ENCODE results near the gene RASSF3. TPM values are rescaled to one million over a fixed set of nuclear protein-coding genes. Genes with fewer than 3 reads are reported as not detected.

RASSF3 gene
- total RNA-seq, 6 experiments from 2014 or later: 5.8 to 27.3 (median 10.6) TPM

DNA sequence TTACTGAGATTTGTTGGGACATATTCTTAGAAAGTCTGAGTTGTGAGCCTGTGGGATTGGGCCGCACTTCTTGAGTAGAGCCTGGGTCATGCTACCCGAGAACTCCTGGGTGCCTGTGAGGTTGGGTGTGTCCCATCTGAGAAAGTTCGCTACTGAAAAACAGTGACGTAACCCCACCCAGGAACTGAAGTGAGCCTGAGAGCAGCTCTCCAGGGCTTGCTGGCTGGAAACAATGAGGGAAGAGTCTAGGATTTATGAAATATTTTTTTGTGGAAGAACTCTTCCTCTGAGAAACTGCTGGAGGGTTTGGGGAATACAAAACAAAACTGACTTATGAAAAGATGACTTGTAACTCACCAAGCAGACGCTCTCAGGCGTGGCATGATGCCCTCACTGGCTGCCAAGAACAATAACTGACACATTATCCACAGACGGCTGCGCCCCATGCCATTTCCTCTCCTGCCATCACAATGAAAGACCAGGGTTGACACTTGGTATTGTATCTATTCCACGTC is 69.2 kb downstream of the RASSF3 start:
- 36% methylated on average over 9 of the region's 9 CpGs for WGBS (ENCODE audit: insufficient coverage, low coverage, low lambda C conversion rate, missing lambda C conversion rate)
- no peak for TF ChIP-seq POLR2A (IDR thresholded peaks at IDR 0.05)
- TF ChIP-seq, protein P1, sequence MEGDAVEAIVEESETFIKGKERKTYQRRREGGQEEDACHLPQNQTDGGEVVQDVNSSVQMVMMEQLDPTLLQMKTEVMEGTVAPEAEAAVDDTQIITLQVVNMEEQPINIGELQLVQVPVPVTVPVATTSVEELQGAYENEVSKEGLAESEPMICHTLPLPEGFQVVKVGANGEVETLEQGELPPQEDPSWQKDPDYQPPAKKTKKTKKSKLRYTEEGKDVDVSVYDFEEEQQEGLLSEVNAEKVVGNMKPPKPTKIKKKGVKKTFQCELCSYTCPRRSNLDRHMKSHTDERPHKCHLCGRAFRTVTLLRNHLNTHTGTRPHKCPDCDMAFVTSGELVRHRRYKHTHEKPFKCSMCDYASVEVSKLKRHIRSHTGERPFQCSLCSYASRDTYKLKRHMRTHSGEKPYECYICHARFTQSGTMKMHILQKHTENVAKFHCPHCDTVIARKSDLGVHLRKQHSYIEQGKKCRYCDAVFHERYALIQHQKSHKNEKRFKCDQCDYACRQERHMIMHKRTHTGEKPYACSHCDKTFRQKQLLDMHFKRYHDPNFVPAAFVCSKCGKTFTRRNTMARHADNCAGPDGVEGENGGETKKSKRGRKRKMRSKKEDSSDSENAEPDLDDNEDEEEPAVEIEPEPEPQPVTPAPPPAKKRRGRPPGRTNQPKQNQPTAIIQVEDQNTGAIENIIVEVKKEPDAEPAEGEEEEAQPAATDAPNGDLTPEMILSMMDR (IDR thresholded peaks at IDR 0.05): no peak
- Histone ChIP-seq H3K27ac (peak overlapping the region in 1 of 3 donors; percentile 34), H3K36me3 (no peaks in the 10 kb centered on the region), H3K4me3 (no peak overlapping the region), H3K27me3 (no peaks in the 10 kb centered on the region), H3K4me1 (peaks cover 0 to 2% (median 0%) of the 10 kb centered on the region in 4 donors), H3K9me3 (no peaks in the 10 kb centered on the region)
- peak in 3 of 4 donors; percentile 48 to 58 (median 55) for ATAC-seq
- intact Hi-C loops (cut with DNase I): no loop called here
- DNase-seq: peak in 1 of 3 donors; percentile 58

DNA sequence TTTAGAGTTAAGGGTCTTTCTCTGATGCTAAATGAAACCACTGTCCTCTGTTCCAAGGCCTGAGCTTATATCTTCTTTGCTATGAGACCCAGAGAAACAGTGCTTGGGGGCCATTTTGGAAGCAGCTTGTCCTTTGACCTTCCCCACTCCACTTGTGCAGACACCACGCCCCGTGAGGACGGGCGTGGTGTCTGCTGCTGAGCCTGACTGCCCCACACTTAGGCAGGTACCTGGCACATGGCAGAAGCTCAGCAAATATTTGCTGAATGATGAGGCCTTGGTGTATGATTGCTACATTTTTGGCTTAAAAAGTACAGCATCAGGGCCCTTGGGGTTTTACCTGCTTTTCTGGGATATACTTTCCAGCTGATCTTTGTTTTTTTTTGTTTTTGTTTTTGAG is 69.9 kb downstream of the RASSF3 start:
- intact Hi-C loops (cut with DNase I): no loop called here
- no peaks in the 10 kb centered on the region for H3K27me3 ChIP-seq
- TF ChIP-seq POLR2A (IDR thresholded peaks at IDR 0.05): no peak
- TF ChIP-seq, protein P1 (IDR thresholded peaks at IDR 0.05): no peak
- peak overlapping the region in 1 of 3 donors; percentile 34 for H3K27ac ChIP-seq
- WGBS (ENCODE audit: insufficient coverage, low coverage, low lambda C conversion rate, missing lambda C conversion rate): no CpG with 5 or more reads among the region's 4 CpGs
- DNase-seq (peak in 1 of 3 donors; percentile 49), ATAC-seq (peak in 3 of 4 donors; percentile 36 to 93 (median 83))
- H3K4me3 ChIP-seq: no peak overlapping the region
- no peaks in the 10 kb centered on the region for H3K9me3 ChIP-seq
- peaks cover 0 to 2% (median 0%) of the 10 kb centered on the region in 4 donors for H3K4me1 ChIP-seq
- H3K36me3 ChIP-seq: no peaks in the 10 kb centered on the region

DNA sequence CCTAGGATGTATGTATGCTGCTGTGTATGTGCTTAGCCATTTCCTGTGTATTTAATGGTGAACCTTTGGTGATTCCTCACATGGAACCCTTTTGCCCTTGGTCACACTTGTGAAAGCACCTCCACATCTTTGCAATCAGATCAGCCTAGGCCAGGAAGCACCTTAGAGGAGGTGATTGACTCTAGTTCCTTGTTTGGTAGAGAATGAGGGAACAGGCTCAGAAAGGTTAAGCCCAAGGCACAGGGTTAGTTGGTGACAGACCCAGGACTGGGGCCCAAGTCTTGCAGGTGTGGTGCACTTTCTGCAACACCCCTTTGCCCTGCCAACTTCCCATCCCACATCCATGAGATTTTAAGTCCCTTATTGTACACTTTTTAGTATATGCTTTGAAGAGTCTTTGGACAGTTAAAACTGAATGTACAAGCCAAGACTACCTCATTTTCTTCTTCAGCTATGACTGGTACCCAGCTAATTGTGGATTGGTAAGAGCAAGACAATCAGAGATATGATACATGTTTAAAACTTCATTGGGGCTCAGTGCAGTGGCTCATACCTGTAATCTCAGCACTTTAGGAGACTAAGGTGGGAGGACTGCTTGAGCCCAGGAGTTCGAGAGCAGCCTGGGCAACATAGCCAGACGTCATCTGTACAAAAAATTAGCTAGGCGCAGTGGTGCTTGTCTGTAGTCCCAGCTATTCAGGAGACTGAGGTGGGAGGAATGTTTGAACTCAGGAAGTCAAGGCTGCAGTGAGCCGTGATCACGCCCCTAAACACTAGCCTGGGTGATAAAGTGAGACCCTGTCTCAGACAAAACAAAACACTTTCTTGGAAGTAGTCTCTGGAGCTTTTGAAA is 71.1 kb downstream of the RASSF3 start:
- DNase-seq (no peak), ATAC-seq (no peak)
- Histone ChIP-seq H3K27me3 (no peaks in the 10 kb centered on the region), H3K27ac (no peak overlapping the region), H3K36me3 (no peaks in the 10 kb centered on the region), H3K4me3 (no peak overlapping the region), H3K4me1 (peaks cover 0 to 2% (median 0%) of the 10 kb centered on the region in 4 donors), H3K9me3 (no peaks in the 10 kb centered on the region)
- WGBS (ENCODE audit: insufficient coverage, low coverage, low lambda C conversion rate, missing lambda C conversion rate): 78% methylated on average over 4 of the region's 5 CpGs
- intact Hi-C loops (cut with DNase I): no loop called here
- TF ChIP-seq, protein P1 (IDR thresholded peaks at IDR 0.05): no peak
- no peak for TF ChIP-seq POLR2A (IDR thresholded peaks at IDR 0.05)

DNA sequence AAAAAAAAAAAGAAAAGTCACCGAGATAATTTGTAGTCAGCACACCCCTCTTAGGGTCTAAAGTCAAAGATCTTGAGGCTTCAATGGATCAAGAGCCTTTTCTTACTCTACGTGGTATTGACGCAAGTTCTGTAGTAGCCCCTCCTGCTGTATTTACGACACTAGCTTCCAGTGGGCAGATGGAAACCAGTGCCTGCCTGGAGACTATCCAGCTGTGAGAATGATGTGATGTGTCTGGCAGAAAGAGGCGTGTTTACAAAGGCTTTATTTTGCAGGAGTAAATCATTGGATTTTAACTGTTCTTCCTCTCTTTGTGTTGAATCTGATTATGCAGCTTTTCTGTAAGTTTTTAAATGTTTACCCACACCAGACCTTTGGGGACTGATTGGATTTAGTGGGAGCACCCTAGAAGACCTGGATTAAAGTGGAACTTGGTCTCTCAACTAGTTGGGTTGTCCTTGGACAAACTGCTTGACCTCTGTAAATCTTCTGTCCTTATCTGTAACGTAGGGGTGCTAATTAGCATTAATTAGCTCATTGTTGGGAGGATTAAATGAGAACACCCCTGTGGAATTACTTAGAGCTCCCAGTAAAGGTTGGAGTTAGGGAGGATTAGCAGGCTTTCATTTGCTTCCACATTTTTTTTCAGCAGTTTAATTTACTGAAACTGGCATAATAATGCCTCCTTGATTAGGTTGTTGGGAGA is 72.4 kb downstream of the RASSF3 start:
- DNase-seq (no peak), ATAC-seq (peak in 2 of 4 donors; percentile 17 to 48)
- TF ChIP-seq, protein P1 (IDR thresholded peaks at IDR 0.05): no peak
- no peak for TF ChIP-seq POLR2A (IDR thresholded peaks at IDR 0.05)
- Histone ChIP-seq H3K4me3 (no peak overlapping the region), H3K4me1 (peaks cover 0 to 2% (median 0%) of the 10 kb centered on the region in 4 donors), H3K9me3 (no peaks in the 10 kb centered on the region), H3K27ac (no peak overlapping the region), H3K36me3 (no peaks in the 10 kb centered on the region), H3K27me3 (no peaks in the 10 kb centered on the region)
- intact Hi-C loops (cut with DNase I): no loop called here
- WGBS (ENCODE audit: insufficient coverage, low coverage, low lambda C conversion rate, missing lambda C conversion rate): 38% methylated on average over 6 of the region's 6 CpGs
